Pancreas (tissue), 10 donors: ENCODE data around the gene CDC14A. TPM values are rescaled to one million over a fixed set of nuclear protein-coding genes. Genes with fewer than 3 reads are reported as not detected.
A peak's percentile ranks its signal among the peaks of the same experiment; 100 is the strongest.

Experiments
- ATAC-seq, 4 donors: fragments of 200-7000 bp; cut with Tn5 transposase; one replicate each; pipeline versions ENCODE4 v1.8.0 to v1.9.1; 2020; ENCODE audit warnings: mild to moderate bottlenecking in 4 of 4, moderate library complexity in 4 of 4
- DNase-seq, 6 donors: peaks; one replicate each; pipeline ENCODE4 v3.0.0-alpha.2; 2020
- FAIRE-seq: peaks from 2 replicates; lab custom pipeline; 2012; peaks lifted over from hg19 to GRCh38; lab: Jason Lieb, UNC
- H3K27ac ChIP-seq, 4 donors: fragments of 200-600 bp; sonication (generic); 1 replicate in 3 of 4; 2 replicates in 1 of 4; pipeline versions ENCODE4 v1.5.0 to v1.8.0; 2020
- H3K27me3 ChIP-seq, 4 donors: fragments of 200-600 bp; one replicate each; pipeline ENCODE4 v1.8.0; 2021
- H3K36me3 ChIP-seq, 3 donors: fragments of 200-600 bp; sonication (generic) in 1 of 3; one replicate each; pipeline versions ENCODE4 v1.5.0 to v1.8.0; 2020 to 2021
- H3K4me1 ChIP-seq, 3 donors: fragments of 200-600 bp; one replicate each; pipeline ENCODE4 v1.8.0; 2021
- H3K4me3 ChIP-seq, 4 donors: fragments of 200-600 bp; sonication (generic) in 2 of 4; one replicate each; pipeline versions ENCODE4 v1.5.0 to v1.8.0; 2020 to 2021
- H3K9me3 ChIP-seq, 4 donors: fragments of 200-600 bp; one replicate each; pipeline ENCODE4 v1.8.0; 2021
- CTCF ChIP-seq, 4 donors: fragments of 200-600 bp; sonication (generic) in 3 of 4; IDR thresholded peaks; one replicate each; pipeline versions ENCODE4 v1.5.0 to v1.8.0; 2021; ENCODE audit warnings: antibody characterized with exemption in 4 of 4
- WGBS, 2 donors: extraction: QIAGEN DNeasy Blood & Tissue Kit; methylation state at CpG; one replicate each; pipeline ENCODE4 v1.1.7; 2013; 5-methylcytosine and 5-hydroxymethylcytosine counted together
- intact Hi-C, 3 donors: fragments of 100-400 bp; cut with DNase I; formaldehyde crosslinking; loops; one replicate each; pipeline versions ENCODE4 v1.11.1 to v1.14.2; 2022
- polyA plus RNA-seq, 2 donors: library from polyadenylated mRNA; stranded (reverse); fragments of 200-250 nt; gene quantifications; one replicate each; pipeline ENCODE4 v1.2.3, GENCODE V29; 2013
- total RNA-seq, 6 donors: library from RNA; stranded (reverse); fragmentation: NEBNext Ultra II Directional in 4 of 6; extraction: Animal tissue kit (Norgen Biotek cat#: 25700) in 4 of 6; gene quantifications; one replicate each; pipeline versions ENCODE4 v1.2.1 to v1.2.4, GENCODE V29; 2021 to 2023
- donor health status: healthy with polysubstance abuse.
- donor health status: DM: no; HTN: no; CAD: no; lungs with moderate emphysema.
- donor health status: DM: no; HTN: no; CAD: no.
- donor health status: control.
- donor health status: control.
- donor health status: Bipolar disorder and iron deficiency.
- donor health status: DM: yes; HTN: yes; CAD: no.
- donor health status: DM: no; HTN: no; CAD: no.
- donor health status: DM: no; HTN: no; CAD: no.
- donor health status: DM: yes; HTN: yes; CAD: no.

CDC14A gene
- total and polyA plus RNA-seq, 8 donors, result 1.4 to 5.2 (median 3.0) TPM

- Histone ChIP-seq H3K9me3 (no peaks in the 10 kb centered on the region), H3K27me3 (no peaks in the 10 kb centered on the region), H3K4me1 (no peaks in the 10 kb centered on the region), H3K4me3 (no peak overlapping the region), H3K36me3 (no peaks in the 10 kb centered on the region), H3K27ac (no peak overlapping the region)
- FAIRE-seq, result no peak
- ATAC-seq, result no peak
- WGBS, 2 donors, result 68 to 86% methylated on average over 2 of the region's 2 CpGs
- intact Hi-C loops, result no loop called here
- TF ChIP-seq CTCF (IDR thresholded peaks at IDR 0.05), result no peak
- DNase-seq, result no peak
These were observed 26.6 kb downstream of the CDC14A start for GRCh38 chr1:100378956-100379355.

GRCh38 chr1:100380635-100381034, 28.3 kb downstream of the CDC14A start:
- intact Hi-C loops, result no loop called here
- ATAC-seq (no peak), DNase-seq (no peak), FAIRE-seq (no peak)
- no peaks in the 10 kb centered on the region for H3K36me3 ChIP-seq
- H3K27me3 ChIP-seq, result no peaks in the 10 kb centered on the region
- H3K4me1 ChIP-seq, result no peaks in the 10 kb centered on the region
- no peak for TF ChIP-seq CTCF (IDR thresholded peaks at IDR 0.05)
- H3K9me3 ChIP-seq, result no peaks in the 10 kb centered on the region
- no peak overlapping the region for H3K4me3 ChIP-seq
- H3K27ac ChIP-seq, result no peak overlapping the region
- 32 to 50% methylated on average over 1 of the region's 1 CpG for WGBS, 2 donors

GRCh38 chr1:100382657-100383056, 30.4 kb downstream of the CDC14A start:
- no peak overlapping the region for H3K4me3 ChIP-seq
- intact Hi-C loops, result no loop called here
- no peak for FAIRE-seq
- H3K27me3 ChIP-seq, result no peaks in the 10 kb centered on the region
- no peaks in the 10 kb centered on the region for H3K36me3 ChIP-seq
- no peak overlapping the region for H3K27ac ChIP-seq
- WGBS, 2 donors, result 86 to 97% methylated on average over 1 of the region's 1 CpG
- no peak for ATAC-seq
- H3K4me1 ChIP-seq, result no peaks in the 10 kb centered on the region
- TF ChIP-seq CTCF (IDR thresholded peaks at IDR 0.05), result no peak
- DNase-seq, result no peak
- H3K9me3 ChIP-seq, result no peaks in the 10 kb centered on the region

- no peaks in the 10 kb centered on the region for H3K4me1 ChIP-seq
- H3K27me3 ChIP-seq, result no peaks in the 10 kb centered on the region
- intact Hi-C loops, result no loop called here
- FAIRE-seq (peak; percentile 23), ATAC-seq (no peak), DNase-seq (no peak)
- H3K27ac ChIP-seq, result no peak overlapping the region
- TF ChIP-seq CTCF (IDR thresholded peaks at IDR 0.05), result no peak
- H3K4me3 ChIP-seq, result no peak overlapping the region
- no peaks in the 10 kb centered on the region for H3K36me3 ChIP-seq
- H3K9me3 ChIP-seq, result no peaks in the 10 kb centered on the region
These were observed 31.6 kb downstream of the CDC14A start for GRCh38 chr1:100383743-100384405.

GRCh38 chr1:100387209-100387608, 34.9 kb downstream of the CDC14A start:
- Histone ChIP-seq H3K27ac (no peak overlapping the region), H3K36me3 (no peaks in the 10 kb centered on the region), H3K4me1 (no peaks in the 10 kb centered on the region), H3K9me3 (no peaks in the 10 kb centered on the region), H3K27me3 (no peaks in the 10 kb centered on the region), H3K4me3 (no peak overlapping the region)
- FAIRE-seq (peak; percentile 17), ATAC-seq (no peak), DNase-seq (no peak)
- intact Hi-C loops, result no loop called here
- 39 to 43% methylated on average over 5 of the region's 5 CpGs for WGBS, 2 donors
- no peak for TF ChIP-seq CTCF (IDR thresholded peaks at IDR 0.05)
